Thoracic aorta (tissue), 2 donors: ENCODE measurements around the gene ADGRG3. TPM values are rescaled to one million over a fixed set of nuclear protein-coding genes. Genes with fewer than 3 reads are reported as not detected.

ENCODE experiments used
- ATAC-seq: fragments of 150-250 bp; one replicate; pipeline ENCODE4 v1.8.0; 2017; ENCODE audit warnings: low read depth; ENCODE audit not compliant: insufficient number of reproducible peaks, low FRiP score
- DNase-seq: peaks from one replicate; pipeline ENCODE4 v3.0.0-alpha.2; 2020; ENCODE audit warnings: low spot score
- H3K27ac ChIP-seq, 2 donors: fragments of 200-600 bp; sonication (generic); 1 replicate in 1 of 2; 2 replicates in 1 of 2; pipeline ENCODE4 v1.5.1; 2016; ENCODE audit warnings: mild to moderate bottlenecking in 2 of 2, moderate library complexity in 2 of 2
- H3K27me3 ChIP-seq: fragments of 200-600 bp; sonication (generic); replicated peaks from 2 replicates; pipeline ENCODE4 v1.6.0; 2016; ENCODE audit warnings: mild to moderate bottlenecking; ENCODE audit not compliant: insufficient read depth
- H3K36me3 ChIP-seq: fragments of 200-600 bp; sonication (generic); one replicate; pipeline ENCODE4 v1.5.1; 2016
- H3K4me1 ChIP-seq, 2 donors: fragments of 200-600 bp; sonication (generic); 1 replicate in 1 of 2; 2 replicates in 1 of 2; pipeline versions ENCODE4 v1.5.1 to v1.6.0; 2016; ENCODE audit warnings: low read depth in 2 of 2, mild to moderate bottlenecking in 1 of 2; ENCODE audit not compliant: control insufficient read depth in 1 of 2
- H3K4me3 ChIP-seq: fragments of 200-600 bp; sonication (generic); 2 replicates; pipeline ENCODE4 v1.5.1; 2016; ENCODE audit warnings: mild to moderate bottlenecking
- H3K9me3 ChIP-seq: fragments of 200-600 bp; sonication (generic); 2 replicates; pipeline ENCODE4 v1.5.1; 2016
- CTCF ChIP-seq: fragments of 200-600 bp; sonication (generic); IDR thresholded peaks from one replicate; pipeline ENCODE4 v1.5.1; 2019; ENCODE audit warnings: antibody characterized with exemption
- total RNA-seq, 2 donors: library from RNA; depleted of rRNA; stranded (reverse); fragments of >200 nt; gene quantifications; one replicate each; pipeline versions ENCODE4 v1.1.0 to v1.2.3, GENCODE V29; 2016

The ADGRG3 gene
- total RNA-seq, 2 donors from 2014 or later, result 0.41 to 5.1 TPM

GRCh38 chr16:57704011-57704904 lies 36.2 kb downstream of the ADGRG3 start:
- no peaks in the 10 kb centered on the region for H3K4me1 ChIP-seq
- DNase-seq (no peak), ATAC-seq (no peak)
- no peak for TF ChIP-seq CTCF
- H3K27me3 ChIP-seq, result no peaks in the 10 kb centered on the region
- no peak overlapping the region for H3K27ac ChIP-seq
- H3K36me3 ChIP-seq, result no peaks in the 10 kb centered on the region
- H3K9me3 ChIP-seq, result no peaks in the 10 kb centered on the region
- H3K4me3 ChIP-seq, result no peak overlapping the region

GRCh38 chr16:57704905-57705852 lies 37.1 kb downstream of the ADGRG3 start:
- Histone ChIP-seq H3K9me3 (no peaks in the 10 kb centered on the region), H3K4me1 (no peaks in the 10 kb centered on the region), H3K27ac (no peak overlapping the region), H3K27me3 (no peaks in the 10 kb centered on the region), H3K36me3 (no peaks in the 10 kb centered on the region), H3K4me3 (no peak overlapping the region)
- no peak for TF ChIP-seq CTCF
- DNase-seq, result no peak
- ATAC-seq, result no peak

- ATAC-seq, result no peak
- Histone ChIP-seq H3K4me1 (no peaks in the 10 kb centered on the region), H3K4me3 (no peak overlapping the region), H3K27me3 (no peaks in the 10 kb centered on the region), H3K9me3 (no peaks in the 10 kb centered on the region), H3K27ac (no peak overlapping the region), H3K36me3 (no peaks in the 10 kb centered on the region)
- DNase-seq, result no peak
- TF ChIP-seq CTCF, result no peak
These were observed 38.6 kb downstream of the ADGRG3 start for GRCh38 chr16:57706717-57707116.

- Histone ChIP-seq H3K27me3 (no peaks in the 10 kb centered on the region), H3K27ac (no peak overlapping the region), H3K36me3 (no peaks in the 10 kb centered on the region), H3K9me3 (no peaks in the 10 kb centered on the region), H3K4me3 (no peak overlapping the region), H3K4me1 (no peaks in the 10 kb centered on the region)
- DNase-seq (no peak), ATAC-seq (no peak)
- TF ChIP-seq CTCF, result no peak
These were observed 39.2 kb downstream of the ADGRG3 start for GRCh38 chr16:57707331-57707730.

- TF ChIP-seq CTCF, result no peak
- no peak overlapping the region for H3K27ac ChIP-seq
- no peaks in the 10 kb centered on the region for H3K27me3 ChIP-seq
- no peaks in the 10 kb centered on the region for H3K4me1 ChIP-seq
- DNase-seq, result no peak
- no peaks in the 10 kb centered on the region for H3K9me3 ChIP-seq
- no peak for ATAC-seq
- H3K4me3 ChIP-seq, result no peak overlapping the region
- no peaks in the 10 kb centered on the region for H3K36me3 ChIP-seq
These were observed 40.1 kb downstream of the ADGRG3 start for GRCh38 chr16:57708168-57708567.
